H1 (cell line): ENCODE results near the gene EXOSC5. TPM values are rescaled to one million over a fixed set of nuclear protein-coding genes. Genes with fewer than 3 reads are reported as not detected.

Experiments used
- CTCF ChIA-PET: fragments of 300-600 bp; sonication (Branson Sonifier 250); formaldehyde crosslinking; loops from one replicate; lab custom pipeline; 2021; ENCODE audit not compliant: partially characterized antibody; lab: Charles Lee
- POLR2A ChIA-PET: fragments of 300-600 bp; sonication (Branson Sonifier 250); formaldehyde crosslinking; loops from one replicate; lab custom pipeline; 2021; ENCODE audit warnings: inconsistent platforms; ENCODE audit not compliant: partially characterized antibody; lab: Charles Lee
- DNase-seq, 2 experiments: peaks; one replicate each; pipeline versions ENCODE4 v3.0.0 to v3.0.0-alpha.2; 2010 to 2022; ENCODE audit warnings: low spot score in 2 of 2, low read depth in 1 of 2, mixed read lengths in 1 of 2
- FAIRE-seq: peaks from 2 replicates; lab custom pipeline; 2011; peaks lifted over from hg19 to GRCh38; lab: Jason Lieb, UNC
- H2AFZ ChIP-seq: 2 replicates; pipeline ENCODE4 v1.8.1; 2012; ENCODE audit warnings: low read length, inconsistent platforms
- H2AK5ac ChIP-seq: 2 replicates; pipeline ENCODE4 v1.6.1; 2013; ENCODE audit warnings: low read depth, low read length
- H2BK120ac ChIP-seq: replicated peaks from 2 replicates; pipeline ENCODE3; 2013; ENCODE audit warnings: low read depth, low read length, inconsistent platforms
- H2BK12ac ChIP-seq: 2 replicates; pipeline ENCODE4 v1.6.1; 2013; ENCODE audit warnings: low read depth, low read length
- H2BK15ac ChIP-seq: 2 replicates; pipeline ENCODE4 v1.6.1; 2013; ENCODE audit warnings: low read length
- H2BK20ac ChIP-seq: 2 replicates; pipeline ENCODE4 v1.6.1; 2013; ENCODE audit warnings: low read length
- H2BK5ac ChIP-seq: 2 replicates; pipeline ENCODE4 v1.6.1; 2013; ENCODE audit warnings: low read depth, low read length
- H3K14ac ChIP-seq: 2 replicates; pipeline ENCODE4 v1.6.1; 2013; ENCODE audit warnings: inconsistent platforms; ENCODE audit not compliant: insufficient read length
- H3K18ac ChIP-seq: 2 replicates; pipeline ENCODE4 v1.6.1; 2013; ENCODE audit warnings: low read length; ENCODE audit errors: extremely low read depth
- H3K23ac ChIP-seq: 2 replicates; pipeline ENCODE4 v1.6.1; 2013; ENCODE audit warnings: inconsistent platforms; ENCODE audit not compliant: insufficient read length
- H3K23me2 ChIP-seq: 2 replicates; pipeline ENCODE4 v1.6.1; 2013; ENCODE audit warnings: low read depth, low read length
- H3K27ac ChIP-seq: 2 replicates; pipeline ENCODE4 v1.6.1; 2011; ENCODE audit warnings: low read depth, low read length, inconsistent platforms
- H3K27me3 ChIP-seq, 4 experiments: replicated peaks in 1 of 4; 1 replicate in 1 of 4; 2 replicates in 3 of 4; pipeline versions ENCODE4 v1.6.1 to v1.8.1; 2011 to 2013; ENCODE audit warnings: low read length in 3 of 4, mild to moderate bottlenecking in 3 of 4, inconsistent platforms in 2 of 4, mixed read lengths in 2 of 4, moderate library complexity in 1 of 4; ENCODE audit not compliant: control insufficient read depth in 3 of 4, insufficient read depth in 3 of 4; ENCODE audit errors: extremely low read depth in 1 of 4
- H3K36me3 ChIP-seq, 4 experiments: 2 replicates each; pipeline versions ENCODE4 v1.6.1 to v1.8.1; 2011 to 2013; ENCODE audit warnings: mild to moderate bottlenecking in 4 of 4, low read length in 3 of 4, moderate library complexity in 2 of 4, control low read depth in 1 of 4, inconsistent platforms in 1 of 4; ENCODE audit not compliant: insufficient read depth in 4 of 4, control insufficient read depth in 2 of 4
- H3K4ac ChIP-seq: replicated peaks from 2 replicates; pipeline ENCODE3; 2013; ENCODE audit warnings: low read length, low read depth, mixed read lengths, inconsistent platforms; ENCODE audit not compliant: insufficient read length
- H3K4me1 ChIP-seq, 4 experiments: replicated peaks in 1 of 4; 1 replicate in 1 of 4; 2 replicates in 3 of 4; pipeline versions ENCODE4 v1.6.1 to v1.8.1; 2011 to 2013; ENCODE audit warnings: low read length in 3 of 4, inconsistent platforms in 2 of 4, mixed read lengths in 1 of 4; ENCODE audit not compliant: insufficient read depth in 4 of 4, control insufficient read depth in 3 of 4
- H3K4me2 ChIP-seq, 2 experiments: 2 replicates each; pipeline versions ENCODE4 v1.6.1 to v1.8.1; 2011 to 2013; ENCODE audit warnings: low read depth in 2 of 2, low read length in 2 of 2, control low read depth in 1 of 2, inconsistent platforms in 1 of 2, mild to moderate bottlenecking in 1 of 2; ENCODE audit not compliant: insufficient read depth in 1 of 2
- H3K4me3 ChIP-seq, 4 experiments: fragments of 200-600, 300-600 bp in 1 of 4; sonication (generic), shearing (Covaris generic), sonication (Bioruptor Twin) in 1 of 4; 2 replicates each; pipeline versions ENCODE4 v1.5.1 to v1.8.1; 2011 to 2016; ENCODE audit warnings: low read length in 4 of 4, low read depth in 3 of 4, control low read depth in 2 of 4, inconsistent platforms in 2 of 4, mild to moderate bottlenecking in 2 of 4, mixed read lengths in 1 of 4, moderate library complexity in 1 of 4; ENCODE audit not compliant: insufficient read depth in 2 of 4; ENCODE audit errors: extremely low read depth in 1 of 4
- H3K56ac ChIP-seq: replicated peaks from 2 replicates; pipeline ENCODE3; 2013; ENCODE audit warnings: low read depth, mild to moderate bottlenecking, mixed read lengths, low read length, inconsistent platforms; ENCODE audit not compliant: insufficient read length
- H3K79me1 ChIP-seq: 2 replicates; pipeline ENCODE4 v1.6.1; 2013; ENCODE audit warnings: low read depth, low read length, control low read depth
- H3K79me2 ChIP-seq, 2 experiments: 2 replicates each; pipeline versions ENCODE4 v1.6.1 to v1.8.1; 2012 to 2013; ENCODE audit warnings: low read length in 2 of 2, mild to moderate bottlenecking in 2 of 2, inconsistent platforms in 1 of 2; ENCODE audit not compliant: insufficient read depth in 2 of 2, control insufficient read depth in 1 of 2
- H3K9ac ChIP-seq, 4 experiments: replicated peaks in 1 of 4; 1 replicate in 1 of 4; 2 replicates in 3 of 4; pipeline versions ENCODE4 v1.6.1 to v1.8.1; 2011 to 2013; ENCODE audit warnings: low read depth in 3 of 4, low read length in 3 of 4, control low read depth in 2 of 4, mild to moderate bottlenecking in 2 of 4, moderate library complexity in 2 of 4, inconsistent platforms in 1 of 4; ENCODE audit errors: extremely low read depth in 1 of 4
- H3K9me3 ChIP-seq, 2 experiments: 2 replicates each; pipeline versions ENCODE4 v1.6.1 to v1.8.1; 2012 to 2013; ENCODE audit warnings: mild to moderate bottlenecking in 2 of 2, moderate library complexity in 2 of 2, control low read depth in 1 of 2, inconsistent platforms in 1 of 2, low read depth in 1 of 2, low read length in 1 of 2, mixed read lengths in 1 of 2; ENCODE audit not compliant: insufficient read depth in 2 of 2
- H4K20me1 ChIP-seq, 2 experiments: replicated peaks in 1 of 2; 2 replicates each; pipeline versions ENCODE3 to v1.8.1; 2011 to 2013; ENCODE audit warnings: inconsistent platforms in 2 of 2, low read length in 2 of 2, mild to moderate bottlenecking in 1 of 2; ENCODE audit not compliant: insufficient read depth in 2 of 2, control insufficient read depth in 1 of 2
- H4K5ac ChIP-seq: 2 replicates; pipeline ENCODE4 v1.6.1; 2013; ENCODE audit warnings: low read length, low read depth, mixed read lengths, inconsistent platforms; ENCODE audit not compliant: insufficient read length
- H4K8ac ChIP-seq: 2 replicates; pipeline ENCODE4 v1.8.0; 2013; ENCODE audit warnings: mild to moderate bottlenecking, moderate library complexity, low read length, inconsistent platforms; ENCODE audit not compliant: insufficient read depth; ENCODE audit errors: extremely low read depth
- H4K91ac ChIP-seq: replicated peaks from 2 replicates; pipeline ENCODE3; 2013; ENCODE audit warnings: low read length, mixed read lengths, inconsistent platforms; ENCODE audit not compliant: insufficient read length
- BRCA1 ChIP-seq: IDR thresholded peaks from 2 replicates; pipeline ENCODE4 v1.6.1; 2012; ENCODE audit warnings: low read depth, low read length, improper control_type of control experiment
- CBX5 ChIP-seq: fragments of 300-800, 300-1000 bp; sonication (generic); IDR thresholded peaks from 2 replicates; pipeline ENCODE4 v1.7.1; 2016; ENCODE audit warnings: antibody characterized with exemption, low read length, low read depth
- CHD1 ChIP-seq: IDR thresholded peaks from 2 replicates; pipeline ENCODE4 v1.6.1; 2012; ENCODE audit warnings: low read depth, low read length, improper control_type of control experiment
- CHD2 ChIP-seq: IDR thresholded peaks from 2 replicates; pipeline ENCODE4 v1.6.1; 2012; ENCODE audit warnings: low read length, improper control_type of control experiment
- CREB1 ChIP-seq: IDR thresholded peaks from 2 replicates; pipeline ENCODE4 v1.6.1; 2012; ENCODE audit warnings: inconsistent platforms
- HDAC6 ChIP-seq: IDR thresholded peaks from one replicate; pipeline ENCODE4 v1.7.1; 2012; ENCODE audit warnings: low read depth, mild to moderate bottlenecking, inconsistent platforms, low read length, moderate library complexity
- KDM1A ChIP-seq: fragments of 200-600, 300-600 bp; sonication (generic); IDR thresholded peaks from 2 replicates; pipeline ENCODE4 v1.7.1; 2016; ENCODE audit warnings: mild to moderate bottlenecking, low read length, borderline replicate concordance
- KDM4A ChIP-seq: IDR thresholded peaks from one replicate; pipeline ENCODE4 v1.7.1; 2012; ENCODE audit warnings: low read depth, mild to moderate bottlenecking, moderate library complexity, low read length, inconsistent platforms; ENCODE audit not compliant: severe bottlenecking
- KDM5A ChIP-seq: fragments of 200-600 bp; IDR thresholded peaks from 2 replicates; pipeline ENCODE4 v1.7.1; 2012; ENCODE audit warnings: mild to moderate bottlenecking, low read length, inconsistent platforms, mixed read lengths
- NRF1 ChIP-seq: IDR thresholded peaks from 2 replicates; pipeline ENCODE4 v1.6.1; 2011; ENCODE audit warnings: mild to moderate bottlenecking, low read depth, low read length, improper control_type of control experiment
- POLR2AphosphoS5 ChIP-seq: IDR thresholded peaks from 2 replicates; pipeline ENCODE4 v1.6.1; 2011; ENCODE audit warnings: low read depth, low read length
- SAP30 ChIP-seq: fragments of 300-600 bp; sonication (generic); IDR thresholded peaks from 2 replicates; pipeline ENCODE4 v1.7.1; 2012; ENCODE audit warnings: low read length, moderate library complexity, mild to moderate bottlenecking, inconsistent platforms; ENCODE audit not compliant: insufficient read depth, insufficient replicate concordance
- TAF7 ChIP-seq: optimal IDR thresholded peaks from 2 replicates; pipeline ENCODE3; 2011; ENCODE audit warnings: low read depth, mild to moderate bottlenecking, inconsistent platforms, low read length, moderate library complexity, borderline replicate concordance
- WGBS, 2 experiments: shearing (Covaris generic) in 1 of 2; methylation state at CpG; one replicate each; pipeline versions ENCODE4 v1.1.6 to v1.1.7; 2013 to 2015; ENCODE audit warnings: low lambda C conversion rate in 2 of 2, mixed read lengths in 2 of 2, inconsistent platforms in 1 of 2, low coverage in 1 of 2, missing lambda C conversion rate in 1 of 2; ENCODE audit not compliant: insufficient replicate concordance in 2 of 2, insufficient coverage in 1 of 2, insufficient read length in 1 of 2; ENCODE audit errors: extremely low coverage in 1 of 2, missing lambda C conversion rate in 1 of 2; 5-methylcytosine and 5-hydroxymethylcytosine counted together
- polyA plus RNA-seq, 7 experiments: library from polyadenylated mRNA; depleted of rRNA in 3 of 7; stranded (reverse) in 5 of 7; unstranded in 2 of 7; fragments of >200 nt in 5 of 7; fragments of 200-250 nt in 2 of 7; gene quantifications; 1 replicate in 5 of 7; 2 replicates in 1 of 7; 4 replicates in 1 of 7; pipeline versions ENCODE4 v1.2.1 to v1.2.3, GENCODE V29; 2011 to 2013; ENCODE audit warnings: missing spikeins in 2 of 7, mixed read lengths in 2 of 7
- total RNA-seq: library from RNA; stranded (reverse); fragmentation: NEBNext Ultra II Directional; extraction: Animal tissue kit (Norgen Biotek cat#: 25700); gene quantifications from 2 replicates; pipeline ENCODE4 v1.2.1, GENCODE V29; 2021
- TF ChIP-seq, protein P1 (sequence below): IDR thresholded peaks from 2 replicates; pipeline ENCODE4 v1.6.1; 2012; ENCODE audit warnings: inconsistent platforms
- TF ChIP-seq, protein P2 (sequence below): IDR thresholded peaks from 2 replicates; pipeline ENCODE4 v1.6.1; 2012; ENCODE audit warnings: inconsistent platforms

Gene EXOSC5
- total and polyA plus RNA-seq, 2 of the 8 experiments (the other 6 are each of a cell fraction or from before 2014, with no cell fraction given) = 56.2 to 92.8 TPM

DNA sequence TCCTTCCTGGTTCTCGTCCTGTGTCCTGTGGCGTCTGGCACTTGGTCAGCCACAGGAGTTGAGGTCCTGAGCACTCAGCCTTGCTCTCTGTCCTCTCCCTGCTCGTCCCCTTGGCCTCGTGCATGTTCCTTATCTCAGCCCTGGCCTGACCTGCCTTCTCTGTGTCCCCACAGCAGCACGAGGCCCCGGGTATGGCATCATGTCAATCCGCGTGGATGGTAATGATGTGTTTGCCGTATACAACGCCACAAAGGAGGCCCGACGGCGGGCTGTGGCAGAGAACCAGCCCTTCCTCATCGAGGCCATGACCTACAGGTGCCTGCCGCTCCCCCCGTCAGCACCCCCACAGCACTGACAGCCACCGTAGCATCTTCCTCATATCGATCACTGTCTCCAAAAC, 25.3 kb upstream of the EXOSC5 start:
- no peak overlapping the region for H2BK120ac ChIP-seq
- POLR2A ChIA-PET = no interaction called here
- no peak overlapping the region for H2BK20ac ChIP-seq
- no peak overlapping the region for H4K5ac ChIP-seq
- H2BK5ac ChIP-seq = no peak overlapping the region
- H2AK5ac ChIP-seq = no peak overlapping the region
- CTCF ChIA-PET = no interaction called here
- no peaks in the 10 kb centered on the region for H3K27me3 ChIP-seq
- no peak for FAIRE-seq
- no peak for DNase-seq
- H2BK15ac ChIP-seq = no peak overlapping the region
- H3K4me3 ChIP-seq = no peak overlapping the region
- H3K27ac ChIP-seq = no peak overlapping the region
- H3K79me2 ChIP-seq = no peaks in the 10 kb centered on the region
- no peak overlapping the region for H2AFZ ChIP-seq
- no peaks in the 10 kb centered on the region for H3K79me1 ChIP-seq
- no peak overlapping the region for H3K4me2 ChIP-seq
- no peak overlapping the region for H4K91ac ChIP-seq
- H3K23me2 ChIP-seq = peaks cover 4% of the 10 kb centered on the region; the same call in 1 of the 2 replicates
- no peak overlapping the region for H3K4ac ChIP-seq
- no peak overlapping the region for H3K14ac ChIP-seq
- no peak overlapping the region for H3K56ac ChIP-seq
- H3K9me3 ChIP-seq = no peaks in the 10 kb centered on the region
- no peak overlapping the region for H3K9ac ChIP-seq
- H3K4me1 ChIP-seq = peaks cover 0 to 9% (median 0%) of the 10 kb centered on the region in 4 experiments; a peak in 2 of 7 replicates
- H3K23ac ChIP-seq = no peak overlapping the region
- H3K36me3 ChIP-seq = peaks cover 0 to 10% (median 2%) of the 10 kb centered on the region in 4 experiments; a peak in 6 of 8 replicates
- no peak overlapping the region for H3K18ac ChIP-seq
- no peaks in the 10 kb centered on the region for H4K20me1 ChIP-seq
- H4K8ac ChIP-seq = no peak overlapping the region
- H2BK12ac ChIP-seq = no peak overlapping the region
- WGBS, 2 experiments = 90% methylated on average over 14 of the region's 18 CpGs; no CpG with 5 or more reads in 1 of the 2 experiments
- TF ChIP-seq CHD1 (no peak), KDM4A (no peak), CHD2 (no peak), BRCA1 (no peak), KDM5A (no peak), KDM1A (no peak), CBX5 (no peak), NRF1 (no peak), HDAC6 (no peak), POLR2AphosphoS5 (no peak), CREB1 (no peak), SAP30 (no peak), TAF7 (no peak)
- TF ChIP-seq, protein P1, sequence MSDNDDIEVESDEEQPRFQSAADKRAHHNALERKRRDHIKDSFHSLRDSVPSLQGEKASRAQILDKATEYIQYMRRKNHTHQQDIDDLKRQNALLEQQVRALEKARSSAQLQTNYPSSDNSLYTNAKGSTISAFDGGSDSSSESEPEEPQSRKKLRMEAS = no peak
- TF ChIP-seq, protein P2, sequence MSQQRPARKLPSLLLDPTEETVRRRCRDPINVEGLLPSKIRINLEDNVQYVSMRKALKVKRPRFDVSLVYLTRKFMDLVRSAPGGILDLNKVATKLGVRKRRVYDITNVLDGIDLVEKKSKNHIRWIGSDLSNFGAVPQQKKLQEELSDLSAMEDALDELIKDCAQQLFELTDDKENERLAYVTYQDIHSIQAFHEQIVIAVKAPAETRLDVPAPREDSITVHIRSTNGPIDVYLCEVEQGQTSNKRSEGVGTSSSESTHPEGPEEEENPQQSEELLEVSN = no peak
